Epithelial cell of umbilical artery (primary cell): ENCODE results near the gene UQCR10. TPM values are rescaled to one million over a fixed set of nuclear protein-coding genes. Genes with fewer than 3 reads are reported as not detected.

ENCODE experiments used
- total RNA-seq: library from RNA; depleted of rRNA; stranded (reverse); fragments of >200 nt; gene quantifications from 2 replicates; pipeline ENCODE4 v1.2.3, GENCODE V29; 2014

The UQCR10 gene
- total RNA-seq = 39.4 and 70.5 TPM in 2 replicates

GRCh38 chr22:29767171-29768051, at the start of gene UQCR10:
UQCR10 (plus strand) TSS chr22:29767369; CDS start chr22:29767399, 30 bp downstream.

GRCh38 chr22:29719899-29720645, 47.1 kb upstream of the UQCR10 start, which contains the start of gene CABP7:
CABP7 (plus strand) TSS chr22:29720003; CDS start chr22:29720425, 422 bp downstream.

GRCh38 chr22:29766632-29767170, 468 bp upstream of the UQCR10 start, which contains the start of gene ZMAT5:
ZMAT5 (minus strand) TSS chr22:29767007; CDS start chr22:29748544, 18,463 bp downstream.

Other genes starting within 250 kb of the UQCR10 start
- gene THOC5, start 213.6 kb upstream of the UQCR10 start, total RNA-seq = 52.0 and 52.4 TPM in 2 replicates
- gene NIPSNAP1, start 186.3 kb upstream of the UQCR10 start, total RNA-seq = 53.6 and 66.9 TPM in 2 replicates
- 88.0 and 111 TPM in 2 replicates for gene NF2, start 163.7 kb upstream of the UQCR10 start, total RNA-seq
- gene CABP7, start 47.4 kb upstream of the UQCR10 start, total RNA-seq = not detected in 2 replicates
- gene ZMAT5, start 362 bp upstream of the UQCR10 start, total RNA-seq = 19.6 and 21.4 TPM in 2 replicates
- gene ASCC2, start 70.9 kb downstream of the UQCR10 start, total RNA-seq = 15.5 and 17.2 TPM in 2 replicates
- gene MTMR3, start 115.8 kb downstream of the UQCR10 start, total RNA-seq = 16.9 and 25.4 TPM in 2 replicates